Suprapubic skin (tissue), 3 donors: ENCODE measurements around the gene SEMA3D.
A peak's percentile ranks its signal among the peaks of the same experiment; 100 is the strongest.

Source experiments
- CTCF ChIP-seq, 2 donors: fragments of 200-600 bp in 1 of 2; fragments of 450-650 bp in 1 of 2; sonication (generic) in 1 of 2; IDR thresholded peaks; one replicate each; pipeline ENCODE4 v1.5.1; 2016 to 2019; ENCODE audit warnings: antibody characterized with exemption in 2 of 2, mild to moderate bottlenecking in 1 of 2, moderate library complexity in 1 of 2
- EP300 ChIP-seq: sonication (generic); formaldehyde crosslinking; IDR thresholded peaks from one replicate; pipeline ENCODE4 v1.6.1; 2017; ENCODE audit warnings: antibody characterized with exemption
- POLR2A ChIP-seq, 2 donors: fragments of 450-650 bp; IDR thresholded peaks; one replicate each; pipeline ENCODE4 v1.6.1; 2017; ENCODE audit warnings: antibody characterized with exemption in 2 of 2, mild to moderate bottlenecking in 2 of 2, moderate library complexity in 2 of 2

- TF ChIP-seq CTCF (IDR thresholded peaks at IDR 0.05): peak; percentile 15 to 35
- no peak for TF ChIP-seq POLR2A (IDR thresholded peaks at IDR 0.05)
- TF ChIP-seq EP300: no peak
These were observed 156.0 kb downstream of the SEMA3D start for GRCh38 chr7:85030893-85031292.
